Right renal cortex interstitium (tissue), 3 donors: ENCODE measurements around the gene GKAP1. TPM values are rescaled to one million over a fixed set of nuclear protein-coding genes. Genes with fewer than 3 reads are reported as not detected.

ENCODE experiments used
- polyA plus RNA-seq, 3 donors: library from polyadenylated mRNA; unstranded; fragments of 120-200 nt; gene quantifications; one replicate each; pipeline ENCODE4 v1.2.1, GENCODE V29; 2013; ENCODE audit not compliant: insufficient read length in 3 of 3

The GKAP1 gene
- polyA plus RNA-seq, 3 donors, result 17.5 to 18.8 (median 18.4) TPM

Other genes with a start within 250 kb of the GKAP1 start
- gene IDNK, start 194.6 kb downstream of the GKAP1 start, polyA plus RNA-seq, result 10 to 100 TPM; 12.3 to 17.2 (median 13.8) TPM
- gene UBQLN1, start 109.8 kb downstream of the GKAP1 start, polyA plus RNA-seq, result 100 to 1,000 TPM; 125 to 129 (median 129) TPM
- 10 to 100 TPM; 19.7 to 22.1 (median 21.4) TPM for gene KIF27, start 103.7 kb upstream of the GKAP1 start, polyA plus RNA-seq
- gene HNRNPK, start 162.4 kb upstream of the GKAP1 start, polyA plus RNA-seq, result 100 to 1,000 TPM; 905 to 967 (median 923) TPM
- 10 to 100 TPM; 22.4 to 25.1 (median 23.8) TPM for gene RMI1, start 163.0 kb upstream of the GKAP1 start, polyA plus RNA-seq